Colonic mucosa (tissue), 4 donors: Measurements from ENCODE around the gene AATK. TPM values are rescaled to one million over a fixed set of nuclear protein-coding genes. Genes with fewer than 3 reads are reported as not detected.

ENCODE experiments used
- DNase-seq: peaks from one replicate; pipeline ENCODE4 v3.0.0-alpha.2; 2020
- H3K27ac ChIP-seq: fragments of 200-600 bp; one replicate; pipeline ENCODE4 v1.8.0; 2021
- H3K27me3 ChIP-seq: fragments of 200-600 bp; one replicate; pipeline ENCODE4 v1.8.0; 2021
- H3K36me3 ChIP-seq: fragments of 200-600 bp; one replicate; pipeline ENCODE4 v1.8.0; 2021
- H3K4me1 ChIP-seq: fragments of 200-600 bp; one replicate; pipeline ENCODE4 v1.8.0; 2021; ENCODE audit warnings: mild to moderate bottlenecking
- H3K4me3 ChIP-seq: fragments of 200-600 bp; one replicate; pipeline ENCODE4 v1.8.0; 2021
- H3K9ac ChIP-seq, 2 donors: one replicate each; pipeline ENCODE4 v1.7.0; 2013; ENCODE audit warnings: control low read depth in 2 of 2, low read depth in 2 of 2, low read length in 2 of 2
- H3K9me3 ChIP-seq: fragments of 200-600 bp; one replicate; pipeline ENCODE4 v1.8.0; 2021
- intact Hi-C: fragments of 100-400 bp; cut with DNase I; formaldehyde crosslinking; loops from one replicate; pipeline ENCODE4 v1.14.1; 2022
- total RNA-seq, 2 donors: library from RNA; stranded (reverse); fragmentation: NEBNext Ultra II Directional in 1 of 2; extraction: Animal tissue kit (Norgen Biotek cat#: 25700) in 1 of 2; gene quantifications; one replicate each; pipeline ENCODE4 v1.2.1, GENCODE V29; 2021
- TF ChIP-seq, protein P1 (sequence below): fragments of 200-600 bp; IDR thresholded peaks from one replicate; pipeline ENCODE4 v1.8.0; 2022; ENCODE audit warnings: antibody characterized with exemption, mild to moderate bottlenecking
- donor health status: healthy.
- donor health status: DM: no; HTN: no; CAD: no.
- donor health status: DM: no; HTN: no; CAD: no.

AATK gene
- total RNA-seq, 2 donors from 2014 or later, result 9.1 to 13.3 TPM

DNA sequence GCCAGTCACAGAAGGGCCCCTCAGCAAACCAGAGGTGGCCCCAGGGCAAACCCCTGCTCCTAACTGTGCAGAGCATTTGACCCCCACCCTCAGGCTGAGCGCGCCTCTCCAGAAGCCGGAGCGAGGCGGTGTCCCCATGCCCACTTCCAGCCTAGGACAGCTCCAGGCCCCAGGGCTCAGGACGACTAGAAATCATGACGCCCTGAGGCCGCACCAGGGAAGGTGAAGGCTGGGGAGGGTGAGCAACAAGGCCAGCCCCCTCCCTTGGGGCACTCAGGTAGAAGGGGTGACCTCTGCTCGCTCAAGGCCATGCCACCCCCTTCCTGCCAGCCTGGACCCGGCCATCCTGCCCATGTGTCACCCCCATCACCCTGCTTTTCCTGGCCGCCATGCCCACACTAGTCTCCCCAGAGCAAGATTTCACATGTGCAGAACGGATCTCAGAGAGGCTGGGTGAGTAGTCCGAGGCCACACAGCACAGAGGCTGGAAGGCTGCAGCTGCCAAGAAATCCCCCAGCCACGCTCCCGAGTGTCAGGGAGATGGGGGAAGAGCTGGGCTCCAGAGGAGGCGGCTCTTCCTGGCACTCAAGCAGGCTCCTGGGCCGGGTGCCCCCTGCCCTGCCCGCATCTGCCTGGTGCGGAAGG is 2.8 kb downstream of the AATK start:
- Histone ChIP-seq H3K4me1 (no peaks in the 10 kb centered on the region), H3K27me3 (peaks cover 27% of the 10 kb centered on the region), H3K9me3 (no peaks in the 10 kb centered on the region), H3K9ac (no peak overlapping the region), H3K36me3 (no peaks in the 10 kb centered on the region), H3K4me3 (no peak overlapping the region), H3K27ac (no peak overlapping the region)
- no peak for DNase-seq
- TF ChIP-seq, protein P1, sequence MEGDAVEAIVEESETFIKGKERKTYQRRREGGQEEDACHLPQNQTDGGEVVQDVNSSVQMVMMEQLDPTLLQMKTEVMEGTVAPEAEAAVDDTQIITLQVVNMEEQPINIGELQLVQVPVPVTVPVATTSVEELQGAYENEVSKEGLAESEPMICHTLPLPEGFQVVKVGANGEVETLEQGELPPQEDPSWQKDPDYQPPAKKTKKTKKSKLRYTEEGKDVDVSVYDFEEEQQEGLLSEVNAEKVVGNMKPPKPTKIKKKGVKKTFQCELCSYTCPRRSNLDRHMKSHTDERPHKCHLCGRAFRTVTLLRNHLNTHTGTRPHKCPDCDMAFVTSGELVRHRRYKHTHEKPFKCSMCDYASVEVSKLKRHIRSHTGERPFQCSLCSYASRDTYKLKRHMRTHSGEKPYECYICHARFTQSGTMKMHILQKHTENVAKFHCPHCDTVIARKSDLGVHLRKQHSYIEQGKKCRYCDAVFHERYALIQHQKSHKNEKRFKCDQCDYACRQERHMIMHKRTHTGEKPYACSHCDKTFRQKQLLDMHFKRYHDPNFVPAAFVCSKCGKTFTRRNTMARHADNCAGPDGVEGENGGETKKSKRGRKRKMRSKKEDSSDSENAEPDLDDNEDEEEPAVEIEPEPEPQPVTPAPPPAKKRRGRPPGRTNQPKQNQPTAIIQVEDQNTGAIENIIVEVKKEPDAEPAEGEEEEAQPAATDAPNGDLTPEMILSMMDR, result no peak
- intact Hi-C loops, result no loop called here

GRCh38 chr17:81162491-81162890 is 3.5 kb downstream of the AATK start:
- Histone ChIP-seq H3K4me3 (no peak overlapping the region), H3K27me3 (peaks cover 24% of the 10 kb centered on the region), H3K36me3 (no peaks in the 10 kb centered on the region), H3K9me3 (no peaks in the 10 kb centered on the region), H3K9ac (no peak overlapping the region), H3K27ac (no peak overlapping the region), H3K4me1 (no peaks in the 10 kb centered on the region)
- intact Hi-C loops, result no loop called here
- TF ChIP-seq, protein P1, result no peak
- DNase-seq, result no peak

DNA sequence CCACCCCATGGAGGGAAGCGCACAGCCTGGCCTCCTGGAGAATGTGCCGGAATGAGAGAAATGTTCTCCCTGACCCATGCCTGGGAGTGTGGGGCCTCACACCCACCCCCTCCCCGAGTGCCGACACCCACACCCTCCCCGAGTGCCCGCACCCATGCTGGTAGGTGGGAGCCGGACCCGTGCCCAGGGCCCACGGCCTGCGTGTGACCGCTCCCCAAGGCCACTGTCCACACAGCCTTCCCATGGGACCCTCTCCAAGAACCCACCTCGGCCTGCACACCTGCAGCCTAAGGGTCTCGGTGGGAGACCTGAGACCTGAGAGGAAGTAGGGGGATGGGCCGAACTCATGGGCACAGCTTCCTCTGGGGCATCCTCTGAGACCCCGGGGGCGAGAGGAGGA is 4.0 kb downstream of the AATK start:
- no peak overlapping the region for H3K9ac ChIP-seq
- TF ChIP-seq, protein P1, result no peak
- intact Hi-C loops, result no loop called here
- H3K27me3 ChIP-seq, result peaks cover 23% of the 10 kb centered on the region
- no peak overlapping the region for H3K27ac ChIP-seq
- no peaks in the 10 kb centered on the region for H3K9me3 ChIP-seq
- no peak for DNase-seq
- no peaks in the 10 kb centered on the region for H3K36me3 ChIP-seq
- H3K4me3 ChIP-seq, result no peak overlapping the region
- no peaks in the 10 kb centered on the region for H3K4me1 ChIP-seq

DNA sequence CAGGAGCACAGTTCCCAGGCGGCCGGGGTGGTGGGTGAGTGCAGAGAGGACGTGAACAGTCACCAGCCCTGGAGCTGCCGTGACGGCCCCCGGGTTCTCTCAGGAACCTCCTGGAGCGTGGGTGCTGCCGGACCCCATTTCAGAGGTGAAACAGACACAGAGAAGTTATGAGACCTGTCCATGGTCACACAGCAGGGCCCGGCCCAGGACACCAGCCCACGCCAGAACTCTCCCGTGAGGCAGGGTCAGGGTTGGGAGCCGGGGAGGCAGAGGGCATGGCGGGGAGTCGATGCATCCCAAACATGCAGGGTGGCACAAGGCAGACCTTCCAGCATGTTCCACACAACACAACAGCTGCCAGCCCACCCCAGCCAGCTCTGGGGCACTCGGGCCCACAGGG is 4.5 kb downstream of the AATK start:
- intact Hi-C loops, result no loop called here
- H3K27ac ChIP-seq, result no peak overlapping the region
- peaks cover 19% of the 10 kb centered on the region for H3K27me3 ChIP-seq
- H3K9ac ChIP-seq, result no peak overlapping the region
- H3K4me3 ChIP-seq, result no peak overlapping the region
- H3K36me3 ChIP-seq, result no peaks in the 10 kb centered on the region
- TF ChIP-seq, protein P1, result no peak
- H3K9me3 ChIP-seq, result no peaks in the 10 kb centered on the region
- H3K4me1 ChIP-seq, result no peaks in the 10 kb centered on the region
- no peak for DNase-seq

GRCh38 chr17:81160747-81161453 is 5.1 kb downstream of the AATK start:
- intact Hi-C loops, result no loop called here
- H3K27ac ChIP-seq, result no peak overlapping the region
- no peak overlapping the region for H3K4me3 ChIP-seq
- TF ChIP-seq, protein P1, result no peak
- H3K4me1 ChIP-seq, result no peaks in the 10 kb centered on the region
- no peaks in the 10 kb centered on the region for H3K36me3 ChIP-seq
- DNase-seq, result no peak
- H3K27me3 ChIP-seq, result peaks cover 18% of the 10 kb centered on the region
- H3K9ac ChIP-seq, result no peak overlapping the region
- H3K9me3 ChIP-seq, result no peaks in the 10 kb centered on the region
